Fibroblast of pulmonary artery (primary cell): ENCODE results near the gene CCL27.

Experiments
- DNase-seq: peaks from one replicate; pipeline ENCODE4 v3.0.0-alpha.2; 2010; ENCODE audit warnings: low read depth
- H3K4me3 ChIP-seq: replicated peaks from 2 replicates; pipeline ENCODE4 v1.5.1; 2011; ENCODE audit warnings: low read depth, mild to moderate bottlenecking, control low read depth, low read length, moderate library complexity
- TF ChIP-seq, protein P1 (sequence below): IDR thresholded peaks from 2 replicates; pipeline ENCODE4 v1.5.1; 2011; ENCODE audit warnings: mild to moderate bottlenecking, control low read depth, low read length, inconsistent platforms; ENCODE audit errors: missing control alignments

Gene CCL27

GRCh38 chr9:34651876-34652601 lies 10.4 kb downstream of the CCL27 start, which contains the start of gene IL11RA:
Gene IL11RA, plus strand, starts transcription at chr9:34652185. Its CDS starts 3,033 bp downstream, at chr9:34655218.
- peak; percentile 82 for DNase-seq
- H3K4me3 ChIP-seq, result peak within 1 kb of the TSS; percentile 52
- TF ChIP-seq, protein P1, sequence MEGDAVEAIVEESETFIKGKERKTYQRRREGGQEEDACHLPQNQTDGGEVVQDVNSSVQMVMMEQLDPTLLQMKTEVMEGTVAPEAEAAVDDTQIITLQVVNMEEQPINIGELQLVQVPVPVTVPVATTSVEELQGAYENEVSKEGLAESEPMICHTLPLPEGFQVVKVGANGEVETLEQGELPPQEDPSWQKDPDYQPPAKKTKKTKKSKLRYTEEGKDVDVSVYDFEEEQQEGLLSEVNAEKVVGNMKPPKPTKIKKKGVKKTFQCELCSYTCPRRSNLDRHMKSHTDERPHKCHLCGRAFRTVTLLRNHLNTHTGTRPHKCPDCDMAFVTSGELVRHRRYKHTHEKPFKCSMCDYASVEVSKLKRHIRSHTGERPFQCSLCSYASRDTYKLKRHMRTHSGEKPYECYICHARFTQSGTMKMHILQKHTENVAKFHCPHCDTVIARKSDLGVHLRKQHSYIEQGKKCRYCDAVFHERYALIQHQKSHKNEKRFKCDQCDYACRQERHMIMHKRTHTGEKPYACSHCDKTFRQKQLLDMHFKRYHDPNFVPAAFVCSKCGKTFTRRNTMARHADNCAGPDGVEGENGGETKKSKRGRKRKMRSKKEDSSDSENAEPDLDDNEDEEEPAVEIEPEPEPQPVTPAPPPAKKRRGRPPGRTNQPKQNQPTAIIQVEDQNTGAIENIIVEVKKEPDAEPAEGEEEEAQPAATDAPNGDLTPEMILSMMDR, result no peak

DNA sequence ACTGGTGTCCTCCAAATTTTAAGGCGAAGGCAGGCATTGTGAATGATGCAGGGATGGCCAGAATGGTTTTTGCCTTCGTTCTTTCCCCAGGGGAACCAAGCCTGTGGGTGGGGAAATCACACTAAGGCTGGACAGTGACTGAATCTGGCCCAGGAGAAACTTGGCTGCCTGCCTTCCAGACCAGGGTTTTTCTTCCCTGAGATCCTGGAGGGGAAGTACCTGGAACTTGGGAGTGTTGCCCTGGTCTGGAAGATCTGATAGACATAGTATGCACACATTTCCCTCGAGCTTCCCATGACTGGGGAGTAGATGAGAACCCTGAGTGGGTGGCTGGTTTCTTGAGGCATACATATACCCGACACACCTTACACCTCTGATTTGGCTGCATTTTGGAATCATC lies 11.1 kb downstream of the CCL27 start:
- H3K4me3 ChIP-seq, result peak overlapping the region; percentile 52
- peak; percentile 68 for DNase-seq
- TF ChIP-seq, protein P1, result no peak

GRCh38 chr9:34650816-34651215 lies 11.6 kb downstream of the CCL27 start:
- peak; percentile 40 for DNase-seq
- TF ChIP-seq, protein P1, result no peak
- no peak overlapping the region for H3K4me3 ChIP-seq

- no peak for DNase-seq
- TF ChIP-seq, protein P1, result no peak
- H3K4me3 ChIP-seq, result no peak overlapping the region
Observed at GRCh38 chr9:34648673-34649072, 13.8 kb downstream of the CCL27 start.

DNA sequence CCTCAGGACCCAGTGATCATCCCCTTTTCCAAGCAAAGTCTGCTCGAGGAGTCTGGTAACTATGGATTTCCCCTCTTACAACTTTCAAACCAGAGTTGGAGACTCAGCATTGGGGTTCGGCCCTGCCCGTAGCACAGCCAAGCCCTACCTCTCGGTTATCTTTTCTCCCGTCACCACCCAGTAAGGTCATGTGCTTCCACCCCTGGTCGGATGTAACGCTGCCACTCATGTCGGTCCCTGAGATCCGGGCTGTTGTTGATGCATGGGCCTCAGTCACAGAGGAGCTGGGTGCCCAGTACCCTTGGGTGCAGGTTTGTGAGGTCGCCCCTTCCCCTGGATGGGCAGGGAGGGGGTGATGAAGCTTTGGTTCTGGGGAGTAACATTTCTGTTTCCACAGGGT lies 14.8 kb downstream of the CCL27 start:
- DNase-seq, result no peak
- TF ChIP-seq, protein P1, result no peak
- H3K4me3 ChIP-seq, result peak overlapping the region; percentile 73

GRCh38 chr9:34647084-34647403 lies 15.4 kb downstream of the CCL27 start:
- TF ChIP-seq, protein P1, result no peak
- H3K4me3 ChIP-seq, result peak overlapping the region; percentile 73
- DNase-seq, result no peak
